Natural killer cell (primary cell): Measurements from ENCODE around the gene CCDC195. TPM values are rescaled to one million over a fixed set of nuclear protein-coding genes. Genes with fewer than 3 reads are reported as not detected.

Experiments
- ATAC-seq, 3 donors: fragments of 150-1000 bp in 2 of 3; fragments of 200-7000 bp in 1 of 3; cut with Tn5 transposase; 1 replicate in 1 of 3; 2 replicates in 2 of 3; pipeline ENCODE4 v1.10.0; 2021; ENCODE audit warnings: mild to moderate bottlenecking in 2 of 3, moderate library complexity in 2 of 3
- DNase-seq, 2 donors: peaks; one replicate each; pipeline versions ENCODE4 v3.0.0 to v3.0.0-alpha.2; 2013 to 2021; ENCODE audit warnings: mixed read lengths in 1 of 2
- H3K27ac ChIP-seq: one replicate; pipeline ENCODE4 v1.5.1; 2013; ENCODE audit warnings: mild to moderate bottlenecking, low read length
- H3K27me3 ChIP-seq: one replicate; pipeline ENCODE4 v1.6.1; 2013; ENCODE audit warnings: low read length; ENCODE audit not compliant: control insufficient read depth, insufficient read depth
- H3K36me3 ChIP-seq: one replicate; pipeline ENCODE4 v1.6.1; 2013; ENCODE audit warnings: low read length; ENCODE audit not compliant: control insufficient read depth, insufficient read depth
- H3K4me1 ChIP-seq: one replicate; pipeline ENCODE4 v1.6.1; 2013; ENCODE audit warnings: low read length; ENCODE audit not compliant: control insufficient read depth, insufficient read depth
- H3K4me3 ChIP-seq: one replicate; pipeline ENCODE4 v1.5.1; 2013; ENCODE audit warnings: low read length
- H3K9me3 ChIP-seq: one replicate; pipeline ENCODE4 v1.6.1; 2013; ENCODE audit warnings: low read length; ENCODE audit not compliant: control insufficient read depth, insufficient read depth
- H3K27ac Mint-ChIP-seq, 2 donors: one replicate each; pipeline ENCODE4 v1.8.0; 2022; ENCODE audit warnings: mild to moderate bottlenecking in 2 of 2, mixed read lengths in 2 of 2, moderate library complexity in 1 of 2
- H3K27me3 Mint-ChIP-seq, 2 donors: one replicate each; pipeline ENCODE4 v1.8.0; 2022; ENCODE audit warnings: low read depth in 2 of 2, mixed read lengths in 2 of 2
- H3K36me3 Mint-ChIP-seq: one replicate; pipeline ENCODE4 v1.8.0; 2022; ENCODE audit warnings: mixed read lengths
- H3K4me1 Mint-ChIP-seq, 2 donors: one replicate each; pipeline ENCODE4 v1.8.0; 2022; ENCODE audit warnings: mixed read lengths in 2 of 2
- H3K4me3 Mint-ChIP-seq: one replicate; pipeline ENCODE4 v1.8.0; 2022; ENCODE audit warnings: mild to moderate bottlenecking, moderate library complexity, mixed read lengths
- H3K9me3 Mint-ChIP-seq, 2 donors: one replicate each; pipeline ENCODE4 v1.8.0; 2022; ENCODE audit warnings: mixed read lengths in 2 of 2
- WGBS: methylation state at CpG from one replicate; pipeline ENCODE4 v1.1.7; 2013; ENCODE audit warnings: missing lambda C conversion rate; ENCODE audit not compliant: insufficient coverage; 5-methylcytosine and 5-hydroxymethylcytosine counted together
- intact Hi-C: fragments of 100-400 bp; cut with micrococcal nuclease; formaldehyde crosslinking; loops from one replicate; pipeline ENCODE4 v1.14.2; 2022
- total RNA-seq, 4 donors: library from RNA; stranded (reverse); fragments of 120-200 nt in 1 of 4; gene quantifications; one replicate each; pipeline versions ENCODE4 v1.2.3 to v1.2.4, GENCODE V29; 2013 to 2022
- TF ChIP-seq, protein P1 (sequence below): fragments of 200-600 bp; IDR thresholded peaks from one replicate; pipeline ENCODE4 v1.8.0; 2022; ENCODE audit warnings: antibody characterized with exemption

The CCDC195 gene
- total RNA-seq, 3 donors from 2014 or later (not counting 1 experiment from before 2014, with no cell fraction given) = not detected

DNA sequence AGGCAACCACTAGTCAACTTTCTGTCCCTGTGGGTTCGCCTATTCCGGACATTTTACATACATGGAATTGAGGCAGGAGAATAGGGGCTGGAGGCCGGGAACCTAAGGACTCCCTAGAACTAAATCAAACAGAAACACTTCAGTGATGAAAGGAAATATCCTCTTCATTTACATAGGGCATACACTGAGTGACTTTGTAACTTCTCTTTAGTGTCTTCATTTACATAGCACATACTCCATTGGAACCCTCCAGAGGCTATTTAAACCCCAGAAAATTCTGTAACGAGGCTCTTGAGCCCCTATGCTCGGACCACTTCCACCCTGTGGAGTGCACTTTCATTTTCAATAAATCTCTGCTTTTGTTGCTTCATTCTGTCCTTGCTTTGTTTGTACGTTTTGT, 56.5 kb downstream of the CCDC195 start:
- Histone ChIP-seq H3K9me3 (peaks cover 8% of the 10 kb centered on the region), H3K36me3 (no peaks in the 10 kb centered on the region), H3K4me1 (no peaks in the 10 kb centered on the region), H3K4me3 (no peak overlapping the region), H3K27ac (no peak overlapping the region), H3K27me3 (no peaks in the 10 kb centered on the region)
- H3K27ac Mint-ChIP-seq = no peak overlapping the region
- no peak for ATAC-seq
- TF ChIP-seq, protein P1, sequence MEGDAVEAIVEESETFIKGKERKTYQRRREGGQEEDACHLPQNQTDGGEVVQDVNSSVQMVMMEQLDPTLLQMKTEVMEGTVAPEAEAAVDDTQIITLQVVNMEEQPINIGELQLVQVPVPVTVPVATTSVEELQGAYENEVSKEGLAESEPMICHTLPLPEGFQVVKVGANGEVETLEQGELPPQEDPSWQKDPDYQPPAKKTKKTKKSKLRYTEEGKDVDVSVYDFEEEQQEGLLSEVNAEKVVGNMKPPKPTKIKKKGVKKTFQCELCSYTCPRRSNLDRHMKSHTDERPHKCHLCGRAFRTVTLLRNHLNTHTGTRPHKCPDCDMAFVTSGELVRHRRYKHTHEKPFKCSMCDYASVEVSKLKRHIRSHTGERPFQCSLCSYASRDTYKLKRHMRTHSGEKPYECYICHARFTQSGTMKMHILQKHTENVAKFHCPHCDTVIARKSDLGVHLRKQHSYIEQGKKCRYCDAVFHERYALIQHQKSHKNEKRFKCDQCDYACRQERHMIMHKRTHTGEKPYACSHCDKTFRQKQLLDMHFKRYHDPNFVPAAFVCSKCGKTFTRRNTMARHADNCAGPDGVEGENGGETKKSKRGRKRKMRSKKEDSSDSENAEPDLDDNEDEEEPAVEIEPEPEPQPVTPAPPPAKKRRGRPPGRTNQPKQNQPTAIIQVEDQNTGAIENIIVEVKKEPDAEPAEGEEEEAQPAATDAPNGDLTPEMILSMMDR = no peak
- intact Hi-C loops = no loop called here
- 81% methylated on average over 6 of the region's 6 CpGs for WGBS
- H3K9me3 Mint-ChIP-seq = peaks cover 0 to 3% of the 10 kb centered on the region in 2 donors
- peaks cover 0 to 11% of the 10 kb centered on the region in 2 donors for H3K27me3 Mint-ChIP-seq
- H3K4me1 Mint-ChIP-seq = no peaks in the 10 kb centered on the region
- no peak for DNase-seq
- H3K36me3 Mint-ChIP-seq = peaks cover 7% of the 10 kb centered on the region
- no peak overlapping the region for H3K4me3 Mint-ChIP-seq

- no peaks in the 10 kb centered on the region for H3K4me1 ChIP-seq
- H3K9me3 Mint-ChIP-seq = peaks cover 0 to 3% of the 10 kb centered on the region in 2 donors
- no peak for ATAC-seq
- peaks cover 0 to 11% of the 10 kb centered on the region in 2 donors for H3K27me3 Mint-ChIP-seq
- H3K4me3 Mint-ChIP-seq = no peak overlapping the region
- no peak for DNase-seq
- peaks cover 7% of the 10 kb centered on the region for H3K36me3 Mint-ChIP-seq
- no peaks in the 10 kb centered on the region for H3K27me3 ChIP-seq
- H3K27ac ChIP-seq = no peak overlapping the region
- TF ChIP-seq, protein P1 = no peak
- H3K36me3 ChIP-seq = no peaks in the 10 kb centered on the region
- no peaks in the 10 kb centered on the region for H3K4me1 Mint-ChIP-seq
- no peak overlapping the region for H3K4me3 ChIP-seq
- peaks cover 6% of the 10 kb centered on the region for H3K9me3 ChIP-seq
- intact Hi-C loops = no loop called here
- H3K27ac Mint-ChIP-seq = no peak overlapping the region
These were observed 57.3 kb downstream of the CCDC195 start for GRCh38 chr2:224658780-224659405.

DNA sequence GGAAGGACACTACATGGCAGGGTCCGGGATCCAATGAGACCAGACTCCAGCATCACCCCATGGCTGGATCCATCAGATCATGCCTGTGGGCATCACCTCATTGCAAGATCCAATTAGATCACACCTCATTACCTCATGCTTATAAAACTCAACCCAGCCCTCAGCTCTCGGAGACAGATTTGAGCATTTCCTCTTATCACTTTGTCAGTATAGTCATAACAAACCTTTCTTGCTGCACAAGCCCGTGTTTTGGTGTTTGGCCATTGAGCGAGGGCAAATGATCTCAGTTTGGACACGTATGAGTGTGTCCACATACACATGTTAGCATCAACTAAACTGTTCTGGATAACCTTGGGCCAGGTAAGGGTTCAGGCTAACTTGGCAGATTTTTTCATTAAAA, 58.8 kb downstream of the CCDC195 start:
- Mint-ChIP-seq H3K9me3 (no peaks in the 10 kb centered on the region), H3K4me3 (no peak overlapping the region), H3K4me1 (no peaks in the 10 kb centered on the region), H3K36me3 (no peaks in the 10 kb centered on the region), H3K27me3 (peaks cover 0 to 5% of the 10 kb centered on the region in 2 donors), H3K27ac (no peak overlapping the region)
- intact Hi-C loops = no loop called here
- 78% methylated on average over 4 of the region's 5 CpGs for WGBS
- Histone ChIP-seq H3K27me3 (no peaks in the 10 kb centered on the region), H3K27ac (no peak overlapping the region), H3K36me3 (no peaks in the 10 kb centered on the region), H3K9me3 (no peaks in the 10 kb centered on the region), H3K4me1 (no peaks in the 10 kb centered on the region), H3K4me3 (no peak overlapping the region)
- ATAC-seq (no peak), DNase-seq (no peak)
- TF ChIP-seq, protein P1 = no peak

- intact Hi-C loops = no loop called here
- WGBS = 96% methylated on average over 26 of the region's 26 CpGs
- TF ChIP-seq, protein P1 = no peak
- Histone ChIP-seq H3K27ac (no peak overlapping the region), H3K9me3 (no peaks in the 10 kb centered on the region), H3K4me1 (no peaks in the 10 kb centered on the region), H3K4me3 (no peak overlapping the region), H3K27me3 (no peaks in the 10 kb centered on the region), H3K36me3 (no peaks in the 10 kb centered on the region)
- peaks cover 6 to 9% of the 10 kb centered on the region in 2 donors for H3K27me3 Mint-ChIP-seq
- H3K27ac Mint-ChIP-seq = no peak overlapping the region
- ATAC-seq (no peak), DNase-seq (no peak)
- no peaks in the 10 kb centered on the region for H3K9me3 Mint-ChIP-seq
- no peaks in the 10 kb centered on the region for H3K36me3 Mint-ChIP-seq
- no peaks in the 10 kb centered on the region for H3K4me1 Mint-ChIP-seq
- H3K4me3 Mint-ChIP-seq = no peak overlapping the region
These were observed 61.1 kb downstream of the CCDC195 start for GRCh38 chr2:224655006-224655537.
